H9 (cell line): ENCODE measurements around the gene STEAP2. TPM values are rescaled to one million over a fixed set of nuclear protein-coding genes. Genes with fewer than 3 reads are reported as not detected.

Experiments
- DNase-seq: peaks from one replicate; pipeline ENCODE4 v3.0.0-alpha.2; 2017
- H2AFZ ChIP-seq: one replicate; pipeline ENCODE4 v1.6.1; 2013; ENCODE audit warnings: mild to moderate bottlenecking, low read length, control low read depth, moderate library complexity
- H2AK5ac ChIP-seq: 2 replicates; pipeline ENCODE4 v1.6.1; 2013; ENCODE audit warnings: low read length, control low read depth, mixed read lengths; ENCODE audit not compliant: insufficient read length
- H2BK120ac ChIP-seq: one replicate; pipeline ENCODE4 v1.6.1; 2013; ENCODE audit warnings: low read depth, mild to moderate bottlenecking, low read length, control low read depth, inconsistent platforms; ENCODE audit not compliant: poor library complexity, severe bottlenecking
- H2BK12ac ChIP-seq: 2 replicates; pipeline ENCODE4 v1.6.1; 2013; ENCODE audit warnings: low read length, control low read depth, mixed read lengths, low read depth; ENCODE audit not compliant: insufficient read length
- H2BK15ac ChIP-seq: 2 replicates; pipeline ENCODE4 v1.6.1; 2013; ENCODE audit warnings: low read depth, low read length, control low read depth
- H2BK20ac ChIP-seq: one replicate; pipeline ENCODE4 v1.6.1; 2013; ENCODE audit warnings: low read depth, mild to moderate bottlenecking, low read length, control low read depth, inconsistent platforms; ENCODE audit not compliant: poor library complexity, severe bottlenecking
- H2BK5ac ChIP-seq: 2 replicates; pipeline ENCODE4 v1.6.1; 2013; ENCODE audit warnings: low read length, control low read depth, mixed read lengths; ENCODE audit not compliant: insufficient read length
- H3K14ac ChIP-seq: 2 replicates; pipeline ENCODE4 v1.6.1; 2013; ENCODE audit warnings: low read length, control low read depth; ENCODE audit not compliant: insufficient read depth
- H3K18ac ChIP-seq: 2 replicates; pipeline ENCODE4 v1.6.1; 2013; ENCODE audit warnings: low read depth, mild to moderate bottlenecking, mixed read lengths, low read length, control low read depth; ENCODE audit not compliant: insufficient read length
- H3K23ac ChIP-seq: 2 replicates; pipeline ENCODE4 v1.6.1; 2013; ENCODE audit warnings: low read length, control low read depth, mixed read lengths, low read depth; ENCODE audit not compliant: insufficient read length
- H3K23me2 ChIP-seq: 2 replicates; pipeline ENCODE4 v1.6.1; 2013; ENCODE audit warnings: low read depth, mild to moderate bottlenecking, mixed read lengths, low read length, control low read depth; ENCODE audit not compliant: insufficient read length, poor library complexity, severe bottlenecking
- H3K27ac ChIP-seq: 2 replicates; pipeline ENCODE4 v1.5.1; 2013; ENCODE audit warnings: low read length, control low read depth, mixed read lengths, low read depth; ENCODE audit not compliant: insufficient read length
- H3K27me3 ChIP-seq: 2 replicates; pipeline ENCODE4 v1.6.1; 2013; ENCODE audit warnings: low read length, control low read depth, inconsistent platforms; ENCODE audit not compliant: insufficient read depth
- H3K4ac ChIP-seq: 2 replicates; pipeline ENCODE4 v1.6.1; 2013; ENCODE audit warnings: low read depth, mild to moderate bottlenecking, control low read depth, inconsistent platforms, low read length, moderate library complexity
- H3K4me1 ChIP-seq: 2 replicates; pipeline ENCODE4 v1.6.1; 2013; ENCODE audit warnings: low read length, control low read depth, inconsistent platforms; ENCODE audit not compliant: insufficient read depth
- H3K4me2 ChIP-seq: 2 replicates; pipeline ENCODE4 v1.6.1; 2013; ENCODE audit warnings: low read length, control low read depth, mixed read lengths; ENCODE audit not compliant: insufficient read length, insufficient read depth
- H3K56ac ChIP-seq: 2 replicates; pipeline ENCODE4 v1.6.1; 2013; ENCODE audit warnings: low read depth, mild to moderate bottlenecking, mixed read lengths, low read length, control low read depth; ENCODE audit not compliant: insufficient read length
- H3K79me1 ChIP-seq: 2 replicates; pipeline ENCODE4 v1.6.1; 2013; ENCODE audit warnings: low read depth, mild to moderate bottlenecking, moderate library complexity, low read length, control low read depth, inconsistent platforms; ENCODE audit not compliant: insufficient read depth, poor library complexity, severe bottlenecking
- H3K79me2 ChIP-seq: 2 replicates; pipeline ENCODE4 v1.6.1; 2013; ENCODE audit warnings: low read length, control low read depth, inconsistent platforms; ENCODE audit not compliant: insufficient read depth
- H3K9ac ChIP-seq: 2 replicates; pipeline ENCODE4 v1.6.1; 2013; ENCODE audit warnings: low read length, control low read depth, mixed read lengths; ENCODE audit not compliant: insufficient read length; ENCODE audit errors: extremely low read depth
- H3K9me3 ChIP-seq: one replicate; pipeline ENCODE4 v1.6.1; 2013; ENCODE audit warnings: low read depth, low read length, inconsistent platforms; ENCODE audit not compliant: control insufficient read depth
- H3T11ph ChIP-seq: one replicate; pipeline ENCODE4 v1.6.1; 2013; ENCODE audit warnings: mild to moderate bottlenecking, low read length, control low read depth, inconsistent platforms
- H4K20me1 ChIP-seq: one replicate; pipeline ENCODE4 v1.6.1; 2013; ENCODE audit not compliant: control insufficient read depth, insufficient read length, insufficient read depth
- H4K5ac ChIP-seq: 2 replicates; pipeline ENCODE4 v1.6.1; 2013; ENCODE audit warnings: low read depth, mild to moderate bottlenecking, mixed read lengths, low read length, control low read depth; ENCODE audit not compliant: insufficient read length
- H4K8ac ChIP-seq: replicated peaks from 2 replicates; pipeline ENCODE4 v1.6.1; 2013; ENCODE audit warnings: low read length, control low read depth, mixed read lengths, low read depth; ENCODE audit not compliant: insufficient read length
- H4K91ac ChIP-seq: 2 replicates; pipeline ENCODE4 v1.6.1; 2013; ENCODE audit warnings: low read depth, mild to moderate bottlenecking, moderate library complexity, mixed read lengths, low read length, control low read depth; ENCODE audit not compliant: insufficient read length
- H3K27ac Mint-ChIP-seq, 3 experiments: 2 replicates in 2 of 3; 3 replicates in 1 of 3; pipeline ENCODE4 v1.8.0; 2020 to 2021; ENCODE audit warnings: mixed read lengths in 3 of 3, mild to moderate bottlenecking in 1 of 3, moderate library complexity in 1 of 3
- H3K27me3 Mint-ChIP-seq: 2 replicates; pipeline ENCODE4 v1.8.0; 2021; ENCODE audit warnings: low read depth, mild to moderate bottlenecking, moderate library complexity, mixed read lengths
- H3K36me3 Mint-ChIP-seq, 3 experiments: 2 replicates in 2 of 3; 3 replicates in 1 of 3; pipeline ENCODE4 v1.8.0; 2020 to 2021; ENCODE audit warnings: low read depth in 3 of 3, mixed read lengths in 3 of 3; ENCODE audit not compliant: insufficient read depth in 1 of 3
- H3K4me1 Mint-ChIP-seq, 2 experiments: 2 replicates each; pipeline ENCODE4 v1.8.0; 2020; ENCODE audit warnings: mixed read lengths in 2 of 2
- H3K4me3 Mint-ChIP-seq, 2 experiments: 2 replicates in 1 of 2; 3 replicates in 1 of 2; pipeline ENCODE4 v1.8.0; 2020 to 2021; ENCODE audit warnings: mild to moderate bottlenecking in 2 of 2, mixed read lengths in 2 of 2, moderate library complexity in 1 of 2
- H3K9me3 Mint-ChIP-seq, 2 experiments: 2 replicates in 1 of 2; 3 replicates in 1 of 2; pipeline ENCODE4 v1.8.0; 2020; ENCODE audit warnings: mild to moderate bottlenecking in 2 of 2, mixed read lengths in 2 of 2, moderate library complexity in 1 of 2
- CTCF ChIP-seq: fragments of 200-600 bp; sonication (generic); conservative IDR thresholded peaks from 3 replicates; pipeline ENCODE4 v1.8.0; 2021; ENCODE audit warnings: antibody characterized with exemption, mild to moderate bottlenecking
- total RNA-seq: library from RNA; stranded (reverse); gene quantifications from 2 replicates; pipeline ENCODE4 v1.2.1, GENCODE V29; 2021

STEAP2 gene
- total RNA-seq, 1 experiment from 2014 or later, result 6.7 TPM

DNA sequence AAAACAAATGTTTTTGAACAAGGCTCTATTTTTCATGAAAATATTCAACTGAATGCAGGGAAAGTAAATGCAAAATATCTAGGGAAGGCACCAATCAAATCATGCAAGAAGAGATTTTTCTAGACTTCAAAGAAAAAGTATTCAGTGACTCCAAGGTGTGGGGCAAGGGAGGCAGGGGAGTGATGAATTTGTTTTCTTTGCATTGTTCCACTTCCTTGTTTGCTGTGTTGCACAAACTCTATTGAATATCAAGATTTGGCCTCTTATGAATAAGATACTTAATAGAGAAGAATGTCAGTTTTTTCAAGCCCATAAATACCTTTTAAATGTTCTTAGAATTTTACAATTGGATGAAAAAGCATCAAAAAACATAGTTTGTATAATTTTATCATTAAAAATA, 30.9 kb upstream of the STEAP2 start:
- H3K79me2 ChIP-seq, result no peaks in the 10 kb centered on the region
- no peak overlapping the region for H2BK12ac ChIP-seq
- no peak overlapping the region for H2AFZ ChIP-seq
- H2AK5ac ChIP-seq, result no peak overlapping the region
- H4K8ac ChIP-seq, result no peak overlapping the region
- no peak for TF ChIP-seq CTCF
- H3K4ac ChIP-seq, result no peak overlapping the region
- no peak overlapping the region for H3K9ac ChIP-seq
- no peak overlapping the region for H4K5ac ChIP-seq
- no peak overlapping the region for H2BK120ac ChIP-seq
- Mint-ChIP-seq H3K4me3 (no peak overlapping the region), H3K36me3 (no peaks in the 10 kb centered on the region; a peak in 1 of 7 replicates), H3K4me1 (peaks cover 7 to 8% of the 10 kb centered on the region in 2 experiments), H3K9me3 (peaks cover 0 to 8% of the 10 kb centered on the region in 2 experiments; a peak in 3 of 5 replicates), H3K27me3 (no peaks in the 10 kb centered on the region), H3K27ac (no peak overlapping the region; a peak in 1 of 7 replicates)
- DNase-seq, result no peak
- H3K4me1 ChIP-seq, result no peaks in the 10 kb centered on the region
- H4K20me1 ChIP-seq, result no peaks in the 10 kb centered on the region
- H3K23me2 ChIP-seq, result no peaks in the 10 kb centered on the region
- no peak overlapping the region for H2BK15ac ChIP-seq
- H3K56ac ChIP-seq, result no peak overlapping the region
- H3K27me3 ChIP-seq, result no peaks in the 10 kb centered on the region
- H3K9me3 ChIP-seq, result no peaks in the 10 kb centered on the region
- no peak overlapping the region for H2BK20ac ChIP-seq
- H3K27ac ChIP-seq, result no peak overlapping the region
- no peaks in the 10 kb centered on the region for H3K79me1 ChIP-seq
- no peak overlapping the region for H3K18ac ChIP-seq
- no peak overlapping the region for H3T11ph ChIP-seq
- no peak overlapping the region for H4K91ac ChIP-seq
- no peak overlapping the region for H3K4me2 ChIP-seq
- no peak overlapping the region for H3K23ac ChIP-seq
- no peak overlapping the region for H2BK5ac ChIP-seq
- no peak overlapping the region for H3K14ac ChIP-seq
